Thyroid gland (tissue), 4 donors: ENCODE measurements around the gene COG6. TPM values are rescaled to one million over a fixed set of nuclear protein-coding genes. Genes with fewer than 3 reads are reported as not detected.
A peak's percentile ranks its signal among the peaks of the same experiment; 100 is the strongest.

Source experiments
- DNase-seq, 2 donors: peaks; one replicate each; pipeline ENCODE4 v3.0.0-alpha.2; 2019
- H3K27ac ChIP-seq, 3 donors: fragments of 200-600 bp; sonication (generic); 1 replicate in 2 of 3; 2 replicates in 1 of 3; pipeline ENCODE4 v1.5.1; 2016 to 2019; ENCODE audit warnings: mild to moderate bottlenecking in 1 of 3, moderate library complexity in 1 of 3
- H3K27me3 ChIP-seq: fragments of 200-600 bp; sonication (generic); one replicate; pipeline ENCODE4 v1.5.1; 2019
- H3K36me3 ChIP-seq, 2 donors: fragments of 200-600 bp; sonication (generic); one replicate each; pipeline ENCODE4 v1.5.1; 2016 to 2019
- H3K4me1 ChIP-seq, 2 donors: fragments of 200-600 bp; sonication (generic); one replicate each; pipeline ENCODE4 v1.5.1; 2017 to 2019
- H3K4me3 ChIP-seq, 3 donors: fragments of 200-600 bp; sonication (generic); replicated peaks in 1 of 3; 1 replicate in 2 of 3; 2 replicates in 1 of 3; pipeline ENCODE4 v1.5.1; 2016; ENCODE audit warnings: mild to moderate bottlenecking in 1 of 3
- H3K9me3 ChIP-seq: fragments of 200-600 bp; sonication (generic); one replicate; pipeline ENCODE4 v1.5.1; 2017
- POLR2A ChIP-seq, 2 donors: fragments of 450-650 bp; IDR thresholded peaks; one replicate each; pipeline ENCODE4 v1.6.1; 2017; ENCODE audit warnings: antibody characterized with exemption in 2 of 2, mild to moderate bottlenecking in 2 of 2, moderate library complexity in 1 of 2
- WGBS, 2 donors: methylation state at CpG; one replicate each; pipeline ENCODE4 v1.1.5; 2017; 5-methylcytosine and 5-hydroxymethylcytosine counted together
- intact Hi-C: fragments of 100-400 bp; cut with DNase I; formaldehyde crosslinking; loops from one replicate; pipeline ENCODE4 v1.15.1; 2023
- total RNA-seq, 4 donors: library from RNA; depleted of rRNA; stranded (reverse); fragments of >200 nt; gene quantifications; one replicate each; pipeline ENCODE4 v1.2.3, GENCODE V29; 2016
- TF ChIP-seq, protein P1 (sequence below), 6 experiments: fragments of 200-600 bp in 3 of 6; fragments of 450-650 bp in 3 of 6; sonication (generic) in 3 of 6; IDR thresholded peaks; one replicate each; pipeline ENCODE4 v1.5.1; 2016 to 2019; ENCODE audit warnings: antibody characterized with exemption in 6 of 6, mild to moderate bottlenecking in 2 of 6, inconsistent platforms in 1 of 6, moderate library complexity in 1 of 6

The COG6 gene
- total RNA-seq, 4 donors from 2014 or later = 29.0 to 77.3 (median 38.4) TPM

- Histone ChIP-seq H3K27me3 (no peaks in the 10 kb centered on the region), H3K9me3 (no peaks in the 10 kb centered on the region), H3K27ac (no peak overlapping the region), H3K4me1 (no peaks in the 10 kb centered on the region), H3K36me3 (peaks cover 6 to 7% of the 10 kb centered on the region in 2 donors), H3K4me3 (no peak overlapping the region)
- no peak for DNase-seq
- TF ChIP-seq, protein P1, sequence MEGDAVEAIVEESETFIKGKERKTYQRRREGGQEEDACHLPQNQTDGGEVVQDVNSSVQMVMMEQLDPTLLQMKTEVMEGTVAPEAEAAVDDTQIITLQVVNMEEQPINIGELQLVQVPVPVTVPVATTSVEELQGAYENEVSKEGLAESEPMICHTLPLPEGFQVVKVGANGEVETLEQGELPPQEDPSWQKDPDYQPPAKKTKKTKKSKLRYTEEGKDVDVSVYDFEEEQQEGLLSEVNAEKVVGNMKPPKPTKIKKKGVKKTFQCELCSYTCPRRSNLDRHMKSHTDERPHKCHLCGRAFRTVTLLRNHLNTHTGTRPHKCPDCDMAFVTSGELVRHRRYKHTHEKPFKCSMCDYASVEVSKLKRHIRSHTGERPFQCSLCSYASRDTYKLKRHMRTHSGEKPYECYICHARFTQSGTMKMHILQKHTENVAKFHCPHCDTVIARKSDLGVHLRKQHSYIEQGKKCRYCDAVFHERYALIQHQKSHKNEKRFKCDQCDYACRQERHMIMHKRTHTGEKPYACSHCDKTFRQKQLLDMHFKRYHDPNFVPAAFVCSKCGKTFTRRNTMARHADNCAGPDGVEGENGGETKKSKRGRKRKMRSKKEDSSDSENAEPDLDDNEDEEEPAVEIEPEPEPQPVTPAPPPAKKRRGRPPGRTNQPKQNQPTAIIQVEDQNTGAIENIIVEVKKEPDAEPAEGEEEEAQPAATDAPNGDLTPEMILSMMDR (IDR thresholded peaks at IDR 0.05) = peak in 4 of 6 experiments; percentile 3 to 53 (median 42)
- no peak for TF ChIP-seq POLR2A (IDR thresholded peaks at IDR 0.05)
- 70% methylated on average over 3 of the region's 3 CpGs for WGBS, 2 donors
- intact Hi-C loops = loop anchor here (10.0 kb wide), 1 partner anchor 1000 kb away; no protein-coding TSS in a partner anchor
Measured at GRCh38 chr13:39684531-39685137, 29.2 kb downstream of the COG6 start.

GRCh38 chr13:39685652-39686051 is 30.2 kb downstream of the COG6 start:
- H3K36me3 ChIP-seq = peaks cover under 1 to 1% of the 10 kb centered on the region in 2 donors
- TF ChIP-seq, protein P1 (IDR thresholded peaks at IDR 0.05) = no peak
- WGBS, 2 donors = 92 to 95% methylated on average over 1 of the region's 1 CpG
- H3K4me1 ChIP-seq = no peaks in the 10 kb centered on the region
- DNase-seq = no peak
- no peak overlapping the region for H3K27ac ChIP-seq
- intact Hi-C loops = loop anchor here (10.0 kb wide), 1 partner anchor 999 kb away; no protein-coding TSS in a partner anchor
- no peaks in the 10 kb centered on the region for H3K27me3 ChIP-seq
- H3K9me3 ChIP-seq = no peaks in the 10 kb centered on the region
- H3K4me3 ChIP-seq = no peak overlapping the region

DNA sequence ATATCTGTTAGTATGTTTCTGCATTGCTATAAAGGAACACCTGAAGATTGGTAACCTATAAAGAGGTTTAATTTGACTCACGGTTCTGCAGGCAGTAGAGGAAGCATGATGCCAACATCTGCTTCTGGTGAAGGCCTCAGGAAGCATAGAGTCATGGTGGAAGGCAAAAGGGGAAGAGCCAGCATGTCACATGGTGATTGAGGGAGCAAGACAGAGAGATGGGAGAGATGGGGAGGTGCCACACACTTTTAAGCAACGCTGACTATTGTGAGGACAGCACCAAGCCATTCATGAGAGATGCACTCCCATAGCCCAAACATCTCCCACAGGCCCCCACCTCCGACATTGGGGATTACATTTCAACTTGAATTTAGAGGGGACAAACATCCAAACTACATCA is 32.8 kb downstream of the COG6 start:
- Histone ChIP-seq H3K27ac (no peak overlapping the region), H3K36me3 (no peaks in the 10 kb centered on the region), H3K4me1 (no peaks in the 10 kb centered on the region), H3K27me3 (no peaks in the 10 kb centered on the region), H3K4me3 (no peak overlapping the region), H3K9me3 (no peaks in the 10 kb centered on the region)
- intact Hi-C loops = loop anchor here (10.0 kb wide), 1 partner anchor 997 kb away; no protein-coding TSS in a partner anchor
- no peak for DNase-seq
- 84 to 95% methylated on average over 3 of the region's 3 CpGs for WGBS, 2 donors
- no peak for TF ChIP-seq POLR2A (IDR thresholded peaks at IDR 0.05)
- TF ChIP-seq, protein P1 (IDR thresholded peaks at IDR 0.05) = no peak

DNA sequence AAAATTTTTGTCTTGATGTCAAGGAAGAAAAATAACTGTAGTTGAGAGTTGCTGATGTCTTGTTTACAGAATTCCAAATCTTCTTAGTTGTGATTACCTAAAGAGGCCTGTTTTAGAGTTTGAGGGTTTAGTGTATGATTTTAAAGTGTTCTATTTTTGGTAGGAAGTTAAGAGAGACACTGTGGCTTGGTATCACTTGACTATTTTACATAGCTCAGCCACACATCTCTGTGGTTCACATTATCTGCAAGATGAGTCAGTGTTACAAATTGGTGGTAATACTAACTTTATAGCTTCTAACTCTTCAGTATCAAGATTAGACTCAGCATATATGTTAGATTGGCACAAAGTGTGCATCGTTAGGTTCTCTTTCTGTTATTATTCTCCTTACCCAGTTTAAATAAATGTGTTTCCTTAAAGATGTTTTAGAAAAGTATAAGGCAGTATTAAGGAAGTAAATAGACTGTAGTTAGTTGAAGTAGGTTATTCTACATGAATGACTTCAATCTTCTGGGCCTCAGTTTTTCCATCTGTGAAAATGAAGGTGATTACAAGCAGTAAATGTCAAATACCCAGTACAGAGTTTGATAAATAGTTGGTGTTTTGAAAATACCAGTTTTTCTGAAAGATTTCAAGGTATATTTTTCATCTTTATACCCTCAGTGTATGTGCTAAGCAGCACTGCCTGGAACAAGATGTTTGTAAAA is 33.4 kb downstream of the COG6 start:
- no peak overlapping the region for H3K27ac ChIP-seq
- 92 to 98% methylated on average over 1 of the region's 1 CpG for WGBS, 2 donors
- H3K36me3 ChIP-seq = no peaks in the 10 kb centered on the region
- H3K27me3 ChIP-seq = no peaks in the 10 kb centered on the region
- TF ChIP-seq POLR2A (IDR thresholded peaks at IDR 0.05) = no peak
- TF ChIP-seq, protein P1 (IDR thresholded peaks at IDR 0.05) = no peak
- H3K4me3 ChIP-seq = no peak overlapping the region
- intact Hi-C loops = loop anchor here (10.0 kb wide), 1 partner anchor 996 kb away; no protein-coding TSS in a partner anchor
- no peaks in the 10 kb centered on the region for H3K4me1 ChIP-seq
- H3K9me3 ChIP-seq = no peaks in the 10 kb centered on the region
- DNase-seq = no peak
